Liver (tissue), 9 donors: ENCODE data around the gene BANP. TPM values are rescaled to one million over a fixed set of nuclear protein-coding genes. Genes with fewer than 3 reads are reported as not detected.

ENCODE experiments used
- DNase-seq: peaks from one replicate; pipeline ENCODE4 v3.0.0-alpha.2; 2017; ENCODE audit warnings: low spot score
- H3K27ac ChIP-seq, 2 donors: one replicate each; pipeline ENCODE4 v1.7.0; 2013; ENCODE audit warnings: inconsistent platforms in 2 of 2, low read length in 2 of 2, control low read depth in 1 of 2, low read depth in 1 of 2, mild to moderate bottlenecking in 1 of 2
- H3K27me3 ChIP-seq, 4 donors: one replicate each; pipeline versions ENCODE4 v1.6.1 to v1.7.0; 2013; ENCODE audit warnings: low read length in 3 of 4, inconsistent platforms in 1 of 4, mild to moderate bottlenecking in 1 of 4, moderate library complexity in 1 of 4; ENCODE audit not compliant: control insufficient read depth in 4 of 4, insufficient read depth in 4 of 4
- H3K36me3 ChIP-seq, 4 donors: one replicate each; pipeline versions ENCODE4 v1.6.1 to v1.7.0; 2013; ENCODE audit warnings: low read length in 3 of 4, mild to moderate bottlenecking in 3 of 4, low read depth in 1 of 4, moderate library complexity in 1 of 4; ENCODE audit not compliant: control insufficient read depth in 4 of 4, insufficient read depth in 3 of 4
- H3K4me1 ChIP-seq, 4 donors: one replicate each; pipeline versions ENCODE4 v1.6.1 to v1.7.0; 2013; ENCODE audit warnings: low read length in 3 of 4, mild to moderate bottlenecking in 3 of 4, moderate library complexity in 1 of 4; ENCODE audit not compliant: control insufficient read depth in 4 of 4, insufficient read depth in 4 of 4
- H3K4me3 ChIP-seq, 3 donors: one replicate each; pipeline versions ENCODE4 v1.6.1 to v1.7.0; 2013; ENCODE audit warnings: low read length in 3 of 3, control low read depth in 1 of 3, low read depth in 1 of 3, mild to moderate bottlenecking in 1 of 3
- H3K9ac ChIP-seq, 2 donors: one replicate each; pipeline ENCODE4 v1.7.0; 2013; ENCODE audit warnings: low read length in 2 of 2, mild to moderate bottlenecking in 2 of 2, moderate library complexity in 2 of 2, control low read depth in 1 of 2, low read depth in 1 of 2
- H3K9me3 ChIP-seq, 4 donors: one replicate each; pipeline versions ENCODE4 v1.6.1 to v1.7.0; 2013; ENCODE audit warnings: low read length in 3 of 4; ENCODE audit not compliant: control insufficient read depth in 4 of 4
- EGR1 ChIP-seq, 2 donors: IDR thresholded peaks; 2 replicates each; pipeline ENCODE4 v1.6.1; 2016 to 2018; ENCODE audit warnings: antibody characterized with exemption in 2 of 2, low read depth in 2 of 2
- FOXA2 ChIP-seq: IDR thresholded peaks from 2 replicates; pipeline ENCODE4 v1.6.1; 2016; ENCODE audit warnings: antibody characterized with exemption
- HNF4A ChIP-seq, 2 donors: conservative IDR thresholded peaks; 2 replicates each; pipeline ENCODE4 v1.6.1; 2016; ENCODE audit warnings: antibody characterized with exemption in 2 of 2, mild to moderate bottlenecking in 2 of 2
- HNF4G ChIP-seq: IDR thresholded peaks from 2 replicates; pipeline ENCODE4 v1.6.1; 2016; ENCODE audit warnings: antibody characterized with exemption
- JUND ChIP-seq, 2 donors: IDR thresholded peaks; 2 replicates each; pipeline ENCODE4 v1.6.1; 2016; ENCODE audit warnings: antibody characterized with exemption in 2 of 2
- NR2F2 ChIP-seq: IDR thresholded peaks from 2 replicates; pipeline ENCODE4 v1.6.1; 2016; ENCODE audit warnings: antibody characterized with exemption
- RAD21 ChIP-seq, 2 donors: IDR thresholded peaks; 2 replicates each; pipeline ENCODE4 v1.6.1; 2016; ENCODE audit warnings: antibody characterized with exemption in 2 of 2, mild to moderate bottlenecking in 2 of 2
- RXRA ChIP-seq, 2 donors: IDR thresholded peaks; 2 replicates each; pipeline ENCODE4 v1.6.1; 2017 to 2018; ENCODE audit warnings: antibody characterized with exemption in 2 of 2, mild to moderate bottlenecking in 1 of 2
- TAF1 ChIP-seq: conservative IDR thresholded peaks from 2 replicates; pipeline ENCODE4 v1.6.1; 2016; ENCODE audit warnings: antibody characterized with exemption, mild to moderate bottlenecking
- WGBS: extraction: QIAGEN DNeasy Blood & Tissue Kit; methylation state at CpG from one replicate; pipeline ENCODE4 v1.1.7; 2013; 5-methylcytosine and 5-hydroxymethylcytosine counted together
- polyA plus RNA-seq, 2 donors: library from polyadenylated mRNA; stranded (reverse) in 1 of 2; unstranded in 1 of 2; fragments of 200-250 nt in 1 of 2; fragments of >200 nt in 1 of 2; fragmentation: Nextera tagmentation in 1 of 2; extraction: Ambion mirVana in 1 of 2; gene quantifications; one replicate each; pipeline versions ENCODE4 v1.2.1 to v1.2.3, GENCODE V29; 2013 to 2015
- total RNA-seq, 2 donors: library from RNA; depleted of rRNA; stranded (reverse); fragments of >200 nt; gene quantifications; one replicate each; pipeline ENCODE4 v1.2.3, GENCODE V29; 2014
- TF ChIP-seq, protein P1 (sequence below): IDR thresholded peaks from 2 replicates; pipeline ENCODE4 v1.6.1; 2016; ENCODE audit warnings: antibody characterized with exemption
- TF ChIP-seq, protein P2 (sequence below): IDR thresholded peaks from 2 replicates; pipeline ENCODE4 v1.6.1; 2016; ENCODE audit warnings: antibody characterized with exemption, mild to moderate bottlenecking
- TF ChIP-seq, protein P3 (sequence below): IDR thresholded peaks from 2 replicates; pipeline ENCODE4 v1.6.1; 2016; ENCODE audit warnings: antibody characterized with exemption
- TF ChIP-seq, protein P4 (sequence below): IDR thresholded peaks from 2 replicates; pipeline ENCODE4 v1.6.1; 2016; ENCODE audit warnings: antibody characterized with exemption
- donor health status: healthy.
- donor health status: healthy.
- donor health status: healthy.
- donor health status: healthy.
- donor health status: healthy.

BANP gene
- total and polyA plus RNA-seq, 4 donors, result 4.9 to 20.7 (median 13.7) TPM

DNA sequence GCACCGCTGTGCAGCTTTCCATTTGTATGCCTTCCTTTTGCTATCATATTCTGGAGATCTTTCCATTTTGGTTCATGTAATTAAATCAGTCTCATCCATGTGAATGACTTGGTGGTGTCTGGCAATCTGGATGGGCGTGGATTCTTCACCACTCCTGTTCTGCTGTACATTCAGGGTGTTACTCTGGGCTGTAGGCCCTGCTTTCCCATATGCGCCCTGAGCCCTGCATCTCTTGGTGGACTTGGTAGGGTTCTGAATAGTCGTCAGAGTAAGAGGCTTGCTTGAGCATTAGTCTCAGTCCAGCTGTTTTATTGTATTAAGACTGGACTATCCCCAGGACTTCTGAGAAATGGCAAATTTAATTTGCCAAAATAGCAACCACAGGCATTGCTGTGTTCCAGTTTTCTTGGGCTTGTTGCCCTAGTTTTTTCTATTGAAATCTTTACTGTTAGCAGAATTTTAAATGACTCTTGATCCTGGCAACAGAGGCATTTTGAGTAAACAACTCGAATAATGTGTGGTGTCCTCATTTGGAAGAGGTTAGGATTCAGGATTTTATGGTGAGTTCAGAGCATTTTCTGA, 14.9 kb downstream of the BANP start:
- TF ChIP-seq RAD21 (IDR thresholded peaks at IDR 0.05) (no peak), EGR1 (IDR thresholded peaks at IDR 0.05; ENCODE audit: low read depth in 2 of 2) (no peak), NR2F2 (no peak), HNF4G (no peak), RXRA (IDR thresholded peaks at IDR 0.05) (no peak), FOXA2 (no peak), TAF1 (no peak), JUND (IDR thresholded peaks at IDR 0.05) (no peak)
- TF ChIP-seq, protein P1, sequence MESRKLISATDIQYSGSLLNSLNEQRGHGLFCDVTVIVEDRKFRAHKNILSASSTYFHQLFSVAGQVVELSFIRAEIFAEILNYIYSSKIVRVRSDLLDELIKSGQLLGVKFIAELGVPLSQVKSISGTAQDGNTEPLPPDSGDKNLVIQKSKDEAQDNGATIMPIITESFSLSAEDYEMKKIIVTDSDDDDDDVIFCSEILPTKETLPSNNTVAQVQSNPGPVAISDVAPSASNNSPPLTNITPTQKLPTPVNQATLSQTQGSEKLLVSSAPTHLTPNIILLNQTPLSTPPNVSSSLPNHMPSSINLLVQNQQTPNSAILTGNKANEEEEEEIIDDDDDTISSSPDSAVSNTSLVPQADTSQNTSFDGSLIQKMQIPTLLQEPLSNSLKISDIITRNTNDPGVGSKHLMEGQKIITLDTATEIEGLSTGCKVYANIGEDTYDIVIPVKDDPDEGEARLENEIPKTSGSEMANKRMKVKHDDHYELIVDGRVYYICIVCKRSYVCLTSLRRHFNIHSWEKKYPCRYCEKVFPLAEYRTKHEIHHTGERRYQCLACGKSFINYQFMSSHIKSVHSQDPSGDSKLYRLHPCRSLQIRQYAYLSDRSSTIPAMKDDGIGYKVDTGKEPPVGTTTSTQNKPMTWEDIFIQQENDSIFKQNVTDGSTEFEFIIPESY, result no peak
- TF ChIP-seq, protein P2, sequence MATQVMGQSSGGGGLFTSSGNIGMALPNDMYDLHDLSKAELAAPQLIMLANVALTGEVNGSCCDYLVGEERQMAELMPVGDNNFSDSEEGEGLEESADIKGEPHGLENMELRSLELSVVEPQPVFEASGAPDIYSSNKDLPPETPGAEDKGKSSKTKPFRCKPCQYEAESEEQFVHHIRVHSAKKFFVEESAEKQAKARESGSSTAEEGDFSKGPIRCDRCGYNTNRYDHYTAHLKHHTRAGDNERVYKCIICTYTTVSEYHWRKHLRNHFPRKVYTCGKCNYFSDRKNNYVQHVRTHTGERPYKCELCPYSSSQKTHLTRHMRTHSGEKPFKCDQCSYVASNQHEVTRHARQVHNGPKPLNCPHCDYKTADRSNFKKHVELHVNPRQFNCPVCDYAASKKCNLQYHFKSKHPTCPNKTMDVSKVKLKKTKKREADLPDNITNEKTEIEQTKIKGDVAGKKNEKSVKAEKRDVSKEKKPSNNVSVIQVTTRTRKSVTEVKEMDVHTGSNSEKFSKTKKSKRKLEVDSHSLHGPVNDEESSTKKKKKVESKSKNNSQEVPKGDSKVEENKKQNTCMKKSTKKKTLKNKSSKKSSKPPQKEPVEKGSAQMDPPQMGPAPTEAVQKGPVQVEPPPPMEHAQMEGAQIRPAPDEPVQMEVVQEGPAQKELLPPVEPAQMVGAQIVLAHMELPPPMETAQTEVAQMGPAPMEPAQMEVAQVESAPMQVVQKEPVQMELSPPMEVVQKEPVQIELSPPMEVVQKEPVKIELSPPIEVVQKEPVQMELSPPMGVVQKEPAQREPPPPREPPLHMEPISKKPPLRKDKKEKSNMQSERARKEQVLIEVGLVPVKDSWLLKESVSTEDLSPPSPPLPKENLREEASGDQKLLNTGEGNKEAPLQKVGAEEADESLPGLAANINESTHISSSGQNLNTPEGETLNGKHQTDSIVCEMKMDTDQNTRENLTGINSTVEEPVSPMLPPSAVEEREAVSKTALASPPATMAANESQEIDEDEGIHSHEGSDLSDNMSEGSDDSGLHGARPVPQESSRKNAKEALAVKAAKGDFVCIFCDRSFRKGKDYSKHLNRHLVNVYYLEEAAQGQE, result no peak
- TF ChIP-seq, protein P3, sequence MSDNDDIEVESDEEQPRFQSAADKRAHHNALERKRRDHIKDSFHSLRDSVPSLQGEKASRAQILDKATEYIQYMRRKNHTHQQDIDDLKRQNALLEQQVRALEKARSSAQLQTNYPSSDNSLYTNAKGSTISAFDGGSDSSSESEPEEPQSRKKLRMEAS, result no peak
- TF ChIP-seq, protein P4, sequence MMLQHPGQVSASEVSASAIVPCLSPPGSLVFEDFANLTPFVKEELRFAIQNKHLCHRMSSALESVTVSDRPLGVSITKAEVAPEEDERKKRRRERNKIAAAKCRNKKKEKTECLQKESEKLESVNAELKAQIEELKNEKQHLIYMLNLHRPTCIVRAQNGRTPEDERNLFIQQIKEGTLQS, result no peak
- DNase-seq, result no peak
- peaks cover 0 to 2% (median 2%) of the 10 kb centered on the region in 4 donors for H3K36me3 ChIP-seq
- peak overlapping the region; percentile 36 to 56 for H3K27ac ChIP-seq
- no peak overlapping the region for H3K4me3 ChIP-seq
- H3K9ac ChIP-seq, result no peak overlapping the region
- peaks cover 0 to 1% (median under 1%) of the 10 kb centered on the region in 4 donors for H3K9me3 ChIP-seq
- H3K27me3 ChIP-seq, result no peaks in the 10 kb centered on the region
- H3K4me1 ChIP-seq, result peaks cover 5 to 17% (median 14%) of the 10 kb centered on the region in 4 donors
- WGBS, result 70% methylated on average over 5 of the region's 5 CpGs

DNA sequence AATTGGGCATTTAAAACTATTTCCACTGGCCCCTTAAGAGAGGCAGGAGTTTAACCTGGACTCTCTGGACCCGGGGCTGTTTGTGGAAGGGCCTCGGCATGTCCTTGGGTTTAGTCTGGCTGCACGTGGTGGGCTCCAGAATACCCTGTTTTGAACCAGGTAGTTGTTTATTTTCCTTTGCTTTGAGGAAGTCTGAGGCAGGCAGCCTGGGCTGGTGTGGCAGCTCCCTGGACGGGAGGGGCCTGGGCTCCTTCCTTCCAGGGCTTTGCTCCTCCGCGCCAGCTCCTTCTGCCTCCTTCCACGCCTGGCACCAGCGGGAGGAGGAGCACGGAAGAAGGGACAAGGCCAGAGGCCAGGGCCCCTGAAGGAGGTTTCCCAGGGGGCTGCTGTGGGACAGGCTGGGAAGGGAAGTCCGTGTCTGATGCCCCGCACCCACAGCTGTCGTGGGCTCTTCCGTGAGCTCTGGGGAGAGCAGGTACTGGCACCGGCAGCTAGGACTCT, 15.5 kb downstream of the BANP start:
- WGBS, result 39% methylated on average over 14 of the region's 14 CpGs
- H3K4me1 ChIP-seq, result peaks cover 5 to 17% (median 14%) of the 10 kb centered on the region in 4 donors
- peaks cover 0 to 3% (median under 1%) of the 10 kb centered on the region in 4 donors for H3K36me3 ChIP-seq
- peak overlapping the region; percentile 36 to 56 for H3K27ac ChIP-seq
- no peaks in the 10 kb centered on the region for H3K27me3 ChIP-seq
- DNase-seq, result no peak
- peak overlapping the region; percentile 31 to 48 for H3K9ac ChIP-seq
- peak; percentile 36 to 58 for TF ChIP-seq HNF4A (conservative IDR thresholded peaks at IDR 0.05)
- TF ChIP-seq, protein P4, result no peak
- TF ChIP-seq, protein P3, result no peak
- peaks cover 2 to 4% (median 3%) of the 10 kb centered on the region in 4 donors for H3K9me3 ChIP-seq
- no peak overlapping the region for H3K4me3 ChIP-seq
